ENCODE measurements around the gene NR1H4.
"Not testable (repeated sequence)": the region's sequence is repeated elsewhere in the genome, so short reads cannot be mapped to it uniquely, and the experiment has no call there.

NR1H4 gene

DNA sequence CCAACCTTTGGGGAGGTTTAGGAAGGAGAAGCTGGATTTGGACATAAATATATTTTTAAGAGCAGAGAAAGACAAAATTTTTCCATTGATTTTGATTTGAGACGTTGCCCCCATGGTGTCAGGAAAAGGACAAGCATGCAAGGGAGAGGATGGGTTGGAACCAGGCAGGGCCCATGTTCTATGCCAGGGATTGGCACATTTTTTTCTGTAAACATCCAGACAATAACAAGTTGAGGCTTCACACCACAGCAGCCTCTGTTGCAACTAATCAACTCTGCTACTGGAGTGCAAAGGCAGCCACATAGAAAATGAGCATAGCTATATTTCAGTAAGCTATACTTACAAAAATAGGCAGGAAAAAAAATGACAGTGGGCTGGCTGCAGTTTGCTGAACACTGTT, 44.7 kb downstream of the NR1H4 start:
- DNase-seq: no peak

DNA sequence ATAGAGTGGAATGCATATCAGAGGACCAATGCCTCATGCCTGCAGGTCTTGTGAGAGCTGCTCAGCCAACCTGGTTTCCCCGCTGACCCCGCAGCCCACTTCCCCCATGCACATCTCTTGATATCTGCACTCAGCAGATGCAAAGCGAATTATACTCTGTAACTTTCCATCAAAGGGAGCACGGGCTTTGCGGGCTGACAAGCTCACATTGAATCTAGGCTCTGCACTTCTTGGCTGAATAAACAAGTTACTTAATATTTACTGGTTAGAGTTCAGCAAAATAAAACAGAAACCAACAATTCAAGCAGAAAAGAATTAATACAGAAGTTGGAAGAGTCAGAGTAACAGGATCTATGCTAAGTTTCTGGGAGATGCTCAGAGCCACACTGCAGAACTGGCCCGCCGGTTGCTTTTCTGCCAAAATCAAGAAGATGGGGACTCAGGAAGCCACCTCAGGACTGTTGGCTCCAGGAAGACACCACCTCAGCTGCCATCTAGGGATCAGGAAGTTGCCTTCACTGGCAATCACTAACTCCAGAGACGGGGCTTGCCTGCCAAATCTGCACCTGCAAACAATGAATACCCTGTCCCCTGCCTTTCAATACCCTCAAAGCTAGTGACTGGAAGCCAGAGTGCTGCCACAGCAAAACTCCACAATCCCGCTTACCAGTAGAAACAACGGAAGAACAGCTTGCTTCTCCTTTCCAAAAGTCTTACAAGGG, 46.5 kb downstream of the NR1H4 start:
- no peak for DNase-seq

DNA sequence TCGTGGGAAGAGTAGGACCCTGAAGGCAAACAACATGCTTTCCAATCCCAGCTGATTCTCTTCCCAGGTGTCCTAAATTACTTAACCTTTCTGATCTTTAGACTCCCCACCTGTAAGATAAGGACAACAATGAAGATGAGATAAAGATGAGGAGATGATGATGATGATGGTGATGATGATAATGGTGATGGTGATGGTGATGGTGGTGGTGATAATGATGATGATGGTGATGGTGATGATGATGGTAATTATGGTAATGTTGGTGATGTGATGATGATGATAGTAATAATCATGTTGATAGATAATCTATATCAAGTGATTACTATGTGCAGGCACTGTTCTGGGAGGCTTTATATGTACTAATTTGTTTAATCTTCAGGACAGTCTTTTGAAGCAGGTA, 48.3 kb downstream of the NR1H4 start:
- DNase-seq: no peak

DNA sequence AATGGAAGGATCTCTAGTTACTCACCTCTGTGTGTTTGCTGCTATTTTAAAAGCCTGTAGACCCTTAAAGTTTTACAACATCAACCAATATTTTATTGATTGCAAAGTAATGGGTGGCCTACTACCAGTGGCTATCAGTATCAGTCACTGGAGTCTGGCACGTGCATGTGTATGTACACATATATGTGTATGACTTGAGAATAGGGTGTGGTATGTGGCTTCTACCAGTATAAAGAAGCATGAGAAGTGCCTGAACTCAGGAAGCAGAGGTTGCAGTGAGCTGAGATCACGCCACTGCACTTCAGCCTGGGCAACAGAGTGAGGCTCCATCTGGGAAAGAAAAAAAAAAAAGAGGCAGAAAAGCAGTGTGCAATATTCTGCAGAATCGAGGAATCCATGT, 54.4 kb downstream of the NR1H4 start:
- DNase-seq: no peak

DNA sequence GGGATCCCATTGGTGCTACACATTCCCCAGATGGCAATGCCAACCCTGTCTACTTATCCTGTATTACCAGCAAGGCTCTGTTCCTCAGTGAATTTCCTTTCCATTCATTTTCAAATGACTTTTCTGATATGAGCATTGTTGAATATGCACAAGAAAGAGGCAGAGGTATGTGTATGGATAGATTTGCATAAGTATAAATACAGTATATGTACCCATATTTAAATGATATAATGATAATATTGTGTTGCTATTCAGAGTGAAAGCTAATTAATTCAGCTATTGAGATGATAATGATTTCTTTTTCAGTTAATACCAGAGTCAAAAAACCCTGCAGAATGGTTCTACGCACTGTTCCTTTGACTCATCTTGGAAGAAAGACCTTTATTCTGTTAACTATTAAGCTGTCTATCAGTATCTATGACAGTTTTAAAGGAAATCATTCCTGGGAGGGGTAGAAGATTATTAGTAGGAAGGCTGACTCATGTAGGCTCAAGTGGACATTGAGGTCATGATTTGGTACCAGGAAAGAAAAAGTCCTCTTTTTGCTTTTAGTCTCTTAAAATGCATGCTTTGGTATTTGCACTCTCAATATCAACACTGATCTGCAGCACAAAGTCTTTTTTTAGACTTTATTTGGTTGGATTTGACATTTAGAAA, 54.9 kb downstream of the NR1H4 start:
- DNase-seq: no peak

DNA sequence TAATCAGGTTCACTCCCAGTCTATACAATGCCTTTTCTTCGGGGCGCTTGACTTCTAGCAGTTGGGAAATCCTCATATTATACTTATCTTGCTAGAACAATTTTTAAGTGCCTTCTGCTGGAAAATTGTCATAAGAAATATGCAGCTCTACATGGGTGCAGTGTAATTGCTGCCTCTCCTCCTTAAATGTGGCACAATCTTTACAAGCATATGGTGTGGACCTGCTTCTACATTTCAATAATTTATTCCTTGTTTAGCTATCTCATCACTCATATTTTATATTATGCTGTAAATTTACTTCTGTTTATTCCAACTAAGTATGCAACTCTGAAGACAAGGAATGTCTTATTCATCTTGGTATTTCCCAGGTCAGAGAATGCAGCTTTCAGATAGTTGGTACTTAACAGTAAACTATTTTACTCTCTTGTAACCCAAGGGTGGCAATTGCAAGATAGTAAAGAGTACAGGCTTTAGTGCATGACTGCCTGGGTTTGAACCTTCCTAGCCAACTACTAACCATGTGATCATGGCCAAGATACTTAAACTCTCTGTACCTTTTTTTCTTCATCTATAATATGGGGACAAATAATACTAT, 56.2 kb downstream of the NR1H4 start:
- DNase-seq: no peak

DNA sequence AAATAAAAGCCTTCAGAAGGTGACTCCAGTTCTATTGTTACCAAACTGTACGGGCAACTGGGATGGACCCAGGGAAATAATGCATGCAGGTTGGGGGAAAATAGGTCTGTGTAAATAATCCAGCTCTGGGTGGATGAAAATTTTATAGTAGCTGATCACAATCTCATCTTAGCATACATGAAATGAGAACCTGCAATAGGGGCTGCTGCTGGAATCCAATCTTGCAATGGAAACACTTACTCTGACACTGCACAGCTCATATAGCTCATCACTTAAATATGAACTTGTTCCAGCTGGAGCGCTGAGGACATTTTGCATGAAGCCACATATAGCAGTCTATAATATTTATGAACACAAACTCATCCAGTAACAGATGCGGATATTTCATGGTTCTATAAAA, 59.7 kb downstream of the NR1H4 start:
- no peak for DNase-seq

DNA sequence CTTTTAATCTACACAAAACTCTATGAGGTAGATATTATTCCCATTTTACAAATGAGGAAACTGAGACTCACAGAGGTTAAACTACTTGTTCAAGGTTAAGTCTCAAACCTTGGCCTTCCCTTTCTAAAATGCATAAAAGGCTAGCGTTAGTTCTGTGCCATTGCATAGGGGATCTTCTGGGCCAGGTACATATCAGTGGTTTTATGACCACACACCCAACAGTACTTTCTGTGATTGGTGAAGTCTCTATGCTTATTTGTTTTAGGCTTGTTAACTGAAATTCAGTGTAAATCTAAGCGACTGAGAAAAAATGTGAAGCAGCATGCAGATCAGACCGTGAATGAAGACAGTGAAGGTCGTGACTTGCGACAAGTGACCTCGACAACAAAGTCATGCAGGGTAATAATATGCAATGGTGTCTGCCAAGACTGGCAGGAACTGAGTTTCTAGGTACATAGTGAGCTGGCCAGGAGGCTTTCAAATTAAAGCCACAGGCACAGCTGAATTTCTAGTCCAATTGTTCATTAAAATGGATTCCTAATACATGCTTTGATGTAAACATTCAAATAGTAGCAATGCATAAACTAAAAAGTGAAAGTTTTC, 61.1 kb downstream of the NR1H4 start:
- DNase-seq: no peak

DNA sequence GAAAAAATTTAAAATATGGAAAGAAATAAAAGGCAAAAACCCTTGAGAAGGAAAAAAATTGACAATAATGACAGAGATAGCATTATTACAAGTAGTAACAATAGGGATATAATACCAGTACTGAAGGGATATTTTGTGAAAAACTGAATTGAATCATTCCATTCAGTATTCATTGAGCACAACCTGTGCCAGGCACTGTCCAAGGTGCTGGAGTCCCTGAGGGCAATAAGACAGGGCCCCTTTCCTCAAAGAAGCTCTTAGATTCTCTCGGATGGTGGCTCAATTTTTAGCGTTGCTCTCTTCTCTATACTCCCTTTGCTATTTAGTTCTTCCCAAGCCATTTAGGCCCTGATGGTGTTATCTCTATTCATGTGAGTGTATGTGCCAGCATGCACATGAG, 65.5 kb downstream of the NR1H4 start:
- no peak for DNase-seq

DNA sequence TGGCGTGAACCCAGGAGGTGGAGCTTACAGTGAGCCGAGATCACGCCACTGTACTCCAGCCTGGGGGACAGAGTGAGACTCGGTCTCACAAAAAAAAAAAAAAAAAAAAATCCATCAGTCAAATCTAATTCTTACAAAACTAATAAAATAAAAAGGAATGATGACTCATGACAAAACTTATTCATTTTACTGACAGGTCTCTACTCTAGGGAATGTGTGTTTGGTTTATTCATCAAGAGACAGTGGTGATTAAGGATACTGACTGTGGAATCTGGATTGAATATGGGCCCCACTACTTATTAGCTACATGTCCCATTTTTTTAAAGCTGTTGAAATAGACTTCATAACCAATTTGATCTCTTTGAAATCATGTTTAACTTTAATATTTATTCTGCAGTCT, 70.5 kb downstream of the NR1H4 start:
- no peak for DNase-seq

DNA sequence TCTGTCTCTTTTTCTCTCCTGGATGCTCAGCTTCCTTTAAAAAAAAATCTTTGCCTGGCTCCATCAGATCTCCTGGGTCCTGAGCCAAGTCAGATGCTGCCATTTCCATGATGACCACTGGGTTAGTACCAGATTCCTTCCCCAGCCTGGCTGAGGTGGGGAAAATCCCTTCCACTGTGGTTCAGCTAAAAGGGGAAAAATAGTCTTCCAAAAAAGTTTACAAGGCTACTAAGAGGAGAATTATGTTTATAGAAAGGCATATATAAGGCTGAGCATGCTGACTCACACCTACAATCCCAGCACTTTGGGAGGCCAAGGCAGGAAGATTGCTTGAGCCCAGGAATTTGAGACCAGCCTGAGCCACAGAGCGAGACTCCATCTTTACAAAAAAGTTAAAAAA, 71.4 kb downstream of the NR1H4 start:
- DNase-seq: no peak

DNA sequence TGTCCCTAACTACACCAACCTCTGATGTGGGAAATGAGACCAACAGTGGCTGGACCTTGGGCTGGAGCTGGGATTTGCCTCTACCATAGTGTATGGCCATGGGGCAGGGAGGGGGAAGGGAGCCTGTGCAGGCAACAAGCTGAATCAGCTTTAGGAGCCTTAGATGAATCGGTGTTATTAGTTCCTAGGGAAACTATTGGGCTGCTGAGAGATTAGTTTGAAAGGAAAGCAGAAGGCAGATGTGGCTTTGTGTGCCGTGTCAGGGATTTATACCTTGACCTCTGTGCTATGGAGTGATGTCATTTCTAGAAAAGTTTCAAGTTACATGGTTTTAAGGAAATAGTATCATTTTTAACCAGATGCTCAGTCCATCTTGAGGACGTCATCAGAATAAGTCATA, 80.3 kb downstream of the NR1H4 start:
- no peak for DNase-seq

DNA sequence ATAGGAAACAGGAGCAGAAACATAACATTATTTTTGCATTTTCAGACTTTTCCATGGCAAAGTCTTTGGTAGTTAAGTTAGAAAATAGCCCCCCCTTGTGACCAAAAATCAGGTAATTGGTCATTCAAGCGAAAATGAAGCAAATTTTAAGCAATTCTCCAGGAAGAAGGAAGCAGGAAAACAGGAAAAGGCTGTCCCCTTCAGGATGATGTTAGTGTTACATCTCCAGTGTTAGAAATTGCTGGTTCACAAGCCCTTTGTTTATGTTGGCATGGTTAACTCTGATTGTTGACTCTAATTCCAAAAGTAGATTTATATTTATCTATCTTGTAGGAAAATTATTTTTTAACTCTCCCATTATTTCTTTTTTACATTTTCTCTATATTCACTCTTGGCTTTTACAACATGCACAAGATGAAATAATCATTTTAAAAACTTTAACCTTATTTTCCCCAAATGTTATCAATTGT, 81.0 kb downstream of the NR1H4 start:
- DNase-seq: peak; percentile 46

DNA sequence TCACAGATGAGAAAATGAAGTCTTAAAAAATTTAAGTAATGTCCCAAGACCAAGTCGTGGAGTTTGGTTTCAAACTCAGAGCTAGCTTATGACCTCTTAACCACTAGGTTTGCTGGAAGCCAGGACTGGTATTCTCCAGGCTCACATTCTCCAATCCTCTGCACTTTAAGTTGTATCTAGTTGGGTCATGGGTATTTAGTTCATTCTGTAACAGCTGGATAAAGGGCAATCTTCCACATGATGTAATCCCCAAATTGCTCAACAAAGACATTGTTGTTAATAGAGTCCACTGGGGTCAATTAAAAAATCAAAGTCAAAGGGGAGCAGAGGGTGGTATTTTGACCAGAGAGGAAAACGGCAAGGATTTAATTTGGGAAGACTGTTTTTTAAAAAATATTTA, 82.1 kb downstream of the NR1H4 start:
- DNase-seq: no peak

DNA sequence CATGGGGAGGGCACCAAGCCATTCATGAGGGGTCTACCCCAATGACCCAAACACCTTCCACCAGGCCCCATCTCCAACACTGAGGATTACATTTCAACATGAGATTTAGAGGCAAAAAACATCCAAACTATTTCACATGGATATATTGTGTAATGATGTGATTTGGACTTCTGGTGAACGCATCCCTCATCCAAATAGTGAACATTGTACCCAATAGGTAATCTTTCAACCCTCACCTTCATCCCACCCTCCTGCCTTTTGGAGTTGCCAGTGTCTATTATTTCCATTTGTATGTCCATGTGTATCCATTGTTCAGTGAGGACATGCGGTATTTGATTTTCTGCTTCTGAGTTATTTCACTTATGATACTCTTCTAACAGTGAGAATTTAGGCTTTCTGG, 83.7 kb downstream of the NR1H4 start:
- DNase-seq: no peak

DNA sequence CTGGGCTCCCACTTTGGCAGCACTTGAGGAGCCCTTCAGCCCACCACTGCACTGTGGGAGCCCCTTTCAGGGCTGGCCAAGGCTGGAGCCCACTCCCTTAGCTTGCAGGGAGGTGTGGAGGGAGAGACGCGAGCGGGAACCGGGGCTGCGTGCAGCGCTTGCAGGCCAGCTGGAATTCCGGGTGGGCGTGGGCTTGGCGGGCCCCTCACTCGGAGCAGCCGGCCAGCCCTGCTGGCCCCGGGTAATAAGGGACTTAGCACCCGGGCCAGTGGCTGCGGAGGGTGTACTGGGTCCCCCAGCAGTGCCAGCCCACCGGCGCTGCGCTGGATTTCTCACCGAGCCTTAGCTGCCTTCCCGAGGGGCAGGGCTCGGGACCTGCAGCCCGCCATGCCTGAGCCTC, 85.6 kb downstream of the NR1H4 start:
- DNase-seq: not testable (repeated sequence)

DNA sequence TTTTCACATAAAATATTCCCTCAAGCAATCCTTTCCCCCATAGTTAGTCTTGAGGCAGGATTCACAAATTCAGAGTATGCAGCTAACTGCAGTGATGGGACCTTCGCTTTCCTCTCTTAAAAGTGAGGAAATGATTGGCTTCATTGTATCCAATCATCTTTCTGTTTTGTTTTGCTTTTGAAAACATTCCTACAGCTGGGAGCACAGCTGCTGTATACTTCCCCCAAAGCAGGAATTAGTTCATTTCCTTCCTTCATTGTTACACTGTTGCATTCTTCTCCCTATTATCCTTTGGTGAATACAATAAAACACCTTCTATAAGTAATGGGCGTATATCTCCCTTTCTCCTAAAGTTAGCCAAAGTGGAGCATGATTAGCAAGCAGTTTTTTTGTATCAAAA, 90.4 kb downstream of the NR1H4 start:
- no peak for DNase-seq

DNA sequence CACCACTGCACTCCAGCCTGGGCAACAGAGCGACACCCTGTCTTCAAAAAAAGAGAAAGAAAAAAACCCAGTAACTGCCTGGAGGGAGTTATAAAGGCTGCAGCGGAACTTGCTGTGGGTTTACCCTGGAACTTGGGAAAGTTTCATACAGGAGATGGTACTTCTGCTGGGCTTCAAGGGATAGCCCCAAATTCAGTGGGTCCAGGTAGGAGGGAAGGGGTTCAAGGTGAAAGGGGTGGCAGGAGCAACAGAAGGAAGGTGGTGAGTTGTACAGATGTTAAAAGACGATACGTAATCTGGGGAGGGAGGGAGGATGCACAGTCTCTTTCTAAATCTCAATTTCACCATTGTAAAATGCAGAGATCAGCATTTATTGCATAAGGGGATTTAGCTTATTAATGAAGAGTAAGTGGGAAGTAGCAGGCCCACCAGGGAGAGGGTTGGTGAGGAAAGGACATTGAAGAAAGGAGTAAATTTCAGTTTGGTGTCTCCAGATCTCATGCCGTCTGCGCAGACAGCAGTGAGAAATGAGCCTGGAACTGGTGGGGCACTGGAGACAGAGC, 91.3 kb downstream of the NR1H4 start:
- DNase-seq: no peak

DNA sequence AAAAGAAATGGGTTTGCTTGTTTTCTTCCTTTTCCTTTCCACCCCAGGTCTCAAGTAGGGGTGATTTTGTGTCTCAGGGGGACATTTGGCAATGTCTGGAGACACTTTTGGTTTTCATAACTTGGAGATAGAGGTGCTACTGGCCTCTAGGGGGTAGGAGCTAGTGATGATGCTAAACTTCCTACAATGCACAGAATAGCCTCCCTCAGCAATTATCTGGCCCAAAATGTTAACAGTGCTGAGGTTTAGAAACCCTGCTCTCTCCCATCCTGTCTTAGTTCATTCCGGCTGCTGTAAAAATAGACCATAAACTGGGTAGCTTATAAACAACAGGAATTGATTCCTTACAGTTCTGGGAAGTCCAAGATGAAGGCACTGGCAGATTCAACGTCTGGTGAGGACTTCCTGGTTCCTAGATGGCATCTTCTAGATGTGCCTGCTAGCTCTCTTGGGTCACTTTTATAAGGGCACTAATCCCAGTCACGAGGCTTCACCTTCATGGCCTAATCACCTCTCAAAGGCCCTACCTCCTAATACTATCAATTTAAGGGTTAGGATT, 92.4 kb downstream of the NR1H4 start:
- no peak for DNase-seq

DNA sequence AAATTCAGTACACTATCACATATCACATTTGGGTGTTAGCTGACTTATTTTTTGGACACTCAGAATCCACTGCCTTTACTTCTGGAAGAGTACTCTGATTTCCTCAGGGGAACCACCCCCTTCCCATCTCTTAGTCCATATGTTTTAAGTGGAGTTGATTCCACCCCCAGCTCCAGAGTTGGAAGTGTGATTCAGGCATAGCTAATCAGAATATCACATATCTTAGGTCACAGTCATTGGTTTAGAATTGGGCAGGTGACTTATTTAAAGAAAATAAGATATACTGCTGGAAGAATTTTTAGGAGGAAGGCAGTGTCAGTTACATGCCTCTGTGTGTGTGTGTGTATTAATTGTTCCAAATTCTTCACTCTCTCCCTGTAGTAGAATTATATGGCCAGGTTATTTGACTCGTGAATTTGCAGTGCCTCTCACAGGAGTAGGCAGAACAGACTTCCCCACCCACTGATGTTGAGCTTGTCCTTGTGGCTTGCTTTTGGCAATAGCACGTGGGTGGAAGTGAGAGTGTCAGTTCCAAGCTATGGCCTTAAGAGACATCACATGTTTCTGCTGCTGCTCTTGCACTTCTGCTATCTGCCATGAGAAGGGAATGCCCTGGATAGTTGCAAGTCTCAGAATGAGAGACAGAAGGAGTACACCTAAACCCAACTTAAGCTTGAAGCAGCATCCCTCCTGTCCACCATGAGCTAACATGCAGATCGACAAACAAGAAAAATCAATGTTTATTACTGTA, 93.4 kb downstream of the NR1H4 start:
- no peak for DNase-seq

DNA sequence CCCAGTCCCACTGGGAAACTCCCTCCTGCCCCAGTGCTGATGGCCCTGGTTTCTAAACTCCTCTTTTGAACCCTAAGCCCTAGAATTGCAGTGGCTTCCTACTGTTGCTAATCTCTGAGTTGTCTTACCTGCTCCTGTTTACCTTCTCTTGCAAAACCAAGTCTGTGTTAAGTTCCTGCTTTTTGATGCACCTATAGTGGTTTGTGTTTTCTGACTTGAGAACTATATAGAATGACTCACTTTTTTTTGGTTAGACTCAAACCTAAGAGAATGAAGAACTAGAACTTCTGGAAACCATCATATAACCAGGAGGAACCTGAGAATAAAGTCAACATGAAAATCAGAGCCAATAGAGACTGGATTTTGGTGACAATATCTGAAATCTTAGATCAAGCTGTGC, 94.3 kb downstream of the NR1H4 start:
- DNase-seq: no peak

DNA sequence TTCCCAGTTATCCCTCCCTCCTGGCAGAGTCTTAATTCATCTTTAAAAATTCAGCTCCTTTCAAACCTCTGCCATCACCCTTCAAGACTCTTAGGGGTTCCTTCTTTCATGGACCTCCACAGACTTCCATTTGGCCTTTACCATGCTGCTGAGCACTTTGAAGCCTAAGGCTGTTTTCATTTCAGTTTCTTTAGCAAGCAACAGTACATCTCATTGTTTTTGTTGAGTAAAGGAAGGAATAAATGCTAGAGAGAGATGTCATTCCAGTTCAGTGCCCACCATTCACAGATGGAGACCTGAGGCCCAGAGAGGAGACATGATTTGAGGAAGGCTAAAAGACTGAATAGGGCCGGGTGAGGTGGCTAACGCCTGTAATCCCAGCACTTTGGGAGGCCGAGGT, 98.5 kb downstream of the NR1H4 start:
- DNase-seq: no peak

Data from NCI-H345 (cell line).